Breast epithelium (tissue), 3 donors: ENCODE results near the gene LIPT2.

Experiments used
- CTCF ChIP-seq, 3 donors: fragments of 450-650 bp; IDR thresholded peaks; one replicate each; pipeline ENCODE4 v1.5.1; 2016 to 2017; ENCODE audit warnings: antibody characterized with exemption in 3 of 3, mild to moderate bottlenecking in 3 of 3, moderate library complexity in 3 of 3
- POLR2AphosphoS5 ChIP-seq, 3 donors: sonication (generic); formaldehyde crosslinking; IDR thresholded peaks; one replicate each; pipeline ENCODE4 v1.6.1; 2017; ENCODE audit warnings: antibody characterized with exemption in 3 of 3

- TF ChIP-seq POLR2AphosphoS5 (IDR thresholded peaks at IDR 0.05) (no peak), CTCF (IDR thresholded peaks at IDR 0.05) (no peak)
These were observed 43.2 kb downstream of the LIPT2 start for GRCh38 chr11:74450318-74450717.
